Activated T-cell treated with anti-CD3 and anti-CD28 coated beads, Interleukin-2, amount 50 U/mL, for 1 hour (primary cell): Measurements from ENCODE around the gene ATP13A1.

Source experiments
- DNase-seq: peaks from one replicate; pipeline ENCODE4 v3.0.0-alpha.2; 2020

Gene ATP13A1

GRCh38 chr19:19642506-19643157 lies 20.8 kb downstream of the ATP13A1 start:
- peak; percentile 50 for DNase-seq

DNA sequence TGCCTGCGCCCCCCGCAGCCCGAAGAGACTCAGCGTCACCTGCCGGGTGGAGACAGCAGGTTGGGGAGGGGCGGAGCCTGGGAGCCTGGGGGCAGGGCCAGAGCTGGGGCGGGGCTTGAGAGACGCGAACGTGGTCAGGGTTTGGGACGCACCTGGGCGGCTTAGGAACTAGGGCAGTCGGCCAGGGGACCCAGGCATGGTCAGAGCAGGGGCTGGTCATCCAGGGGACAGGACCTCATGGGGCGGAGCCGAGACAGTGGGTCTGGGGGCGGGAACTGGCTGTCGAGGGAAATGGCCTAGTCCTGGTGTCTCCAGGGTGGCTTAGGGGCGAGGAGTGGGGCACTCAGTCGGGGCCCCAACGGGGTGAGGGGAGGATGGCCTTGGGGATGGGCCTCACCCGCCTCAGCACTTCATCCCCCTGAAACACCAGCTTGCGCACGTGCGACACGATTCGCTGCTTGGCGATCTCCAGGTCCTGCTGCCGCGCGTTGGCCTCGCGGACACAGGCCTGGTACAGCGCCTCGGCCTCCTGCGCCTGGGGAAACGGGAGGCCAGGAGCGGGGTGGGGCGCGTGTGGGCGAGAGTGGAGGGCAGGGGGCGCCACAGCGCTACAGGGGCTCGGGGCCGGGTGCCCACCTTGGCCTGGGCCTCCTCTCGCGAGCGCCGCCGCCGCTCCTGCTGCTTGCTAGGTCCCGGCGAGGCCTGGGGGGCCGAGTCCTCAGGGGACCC lies 25.8 kb downstream of the ATP13A1 start:
- no peak for DNase-seq

GRCh38 chr19:19637186-19637522 lies 26.3 kb downstream of the ATP13A1 start:
- DNase-seq = no peak

GRCh38 chr19:19636573-19637185 lies 26.8 kb downstream of the ATP13A1 start:
- no peak for DNase-seq

DNA sequence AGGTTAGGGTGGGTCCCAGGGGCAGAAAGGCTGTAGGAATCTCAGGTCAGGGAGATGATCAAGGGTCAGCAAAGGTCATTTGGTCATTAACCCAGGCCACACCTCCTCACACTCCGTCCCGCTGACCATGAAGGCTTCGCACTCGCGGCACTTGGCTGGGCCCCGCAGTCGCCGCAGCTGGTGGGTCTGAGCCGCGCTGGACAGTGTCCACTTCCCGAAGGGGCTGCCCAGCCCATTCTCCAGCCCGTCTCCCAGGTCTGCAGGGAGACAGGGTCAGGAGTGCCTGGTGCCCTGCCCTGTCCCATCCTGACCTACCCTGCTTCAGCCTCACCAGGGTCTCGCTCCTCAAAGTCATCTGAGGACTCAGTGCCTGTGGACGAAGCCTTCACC lies 28.2 kb downstream of the ATP13A1 start:
- DNase-seq = no peak

- no peak for DNase-seq
Measured at GRCh38 chr19:19634516-19635312, 28.8 kb downstream of the ATP13A1 start.

GRCh38 chr19:19633711-19634515 lies 29.6 kb downstream of the ATP13A1 start:
- no peak for DNase-seq

- DNase-seq = no peak
Measured at GRCh38 chr19:19632661-19633060, 30.8 kb downstream of the ATP13A1 start.

DNA sequence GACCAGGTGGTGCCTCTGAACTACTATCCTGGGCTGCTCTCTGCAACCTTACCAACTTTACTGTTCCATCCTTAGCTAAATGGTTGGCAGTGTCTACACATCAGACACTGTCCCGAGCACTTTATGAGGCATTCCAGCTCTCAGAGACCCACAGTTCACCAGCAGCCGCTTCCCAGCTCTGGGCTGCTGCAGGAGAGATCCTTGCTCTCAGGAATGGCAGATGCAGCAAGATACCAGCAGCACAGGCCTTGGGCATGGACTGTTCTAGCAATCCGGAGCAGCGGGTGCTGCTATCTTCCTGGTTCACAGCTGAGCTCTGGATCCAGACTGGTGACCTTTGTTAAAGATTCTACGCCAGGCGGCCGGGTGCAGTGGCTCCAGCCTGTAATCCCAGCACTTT lies 32.1 kb downstream of the ATP13A1 start:
- no peak for DNase-seq

- no peak for DNase-seq
Measured at GRCh38 chr19:19630426-19630825, 33.0 kb downstream of the ATP13A1 start.

GRCh38 chr19:19630062-19630414 lies 33.4 kb downstream of the ATP13A1 start:
- no peak for DNase-seq

GRCh38 chr19:19628501-19629134 lies 34.9 kb downstream of the ATP13A1 start:
- DNase-seq = peak; percentile 69

GRCh38 chr19:19627621-19628500 lies 35.6 kb downstream of the ATP13A1 start, which contains the start of gene LPAR2:
TSS of gene LPAR2 (minus strand) at chr19:19628220. CDS start at chr19:19627275, 945 bp downstream.
- DNase-seq = peak; percentile 86

DNA sequence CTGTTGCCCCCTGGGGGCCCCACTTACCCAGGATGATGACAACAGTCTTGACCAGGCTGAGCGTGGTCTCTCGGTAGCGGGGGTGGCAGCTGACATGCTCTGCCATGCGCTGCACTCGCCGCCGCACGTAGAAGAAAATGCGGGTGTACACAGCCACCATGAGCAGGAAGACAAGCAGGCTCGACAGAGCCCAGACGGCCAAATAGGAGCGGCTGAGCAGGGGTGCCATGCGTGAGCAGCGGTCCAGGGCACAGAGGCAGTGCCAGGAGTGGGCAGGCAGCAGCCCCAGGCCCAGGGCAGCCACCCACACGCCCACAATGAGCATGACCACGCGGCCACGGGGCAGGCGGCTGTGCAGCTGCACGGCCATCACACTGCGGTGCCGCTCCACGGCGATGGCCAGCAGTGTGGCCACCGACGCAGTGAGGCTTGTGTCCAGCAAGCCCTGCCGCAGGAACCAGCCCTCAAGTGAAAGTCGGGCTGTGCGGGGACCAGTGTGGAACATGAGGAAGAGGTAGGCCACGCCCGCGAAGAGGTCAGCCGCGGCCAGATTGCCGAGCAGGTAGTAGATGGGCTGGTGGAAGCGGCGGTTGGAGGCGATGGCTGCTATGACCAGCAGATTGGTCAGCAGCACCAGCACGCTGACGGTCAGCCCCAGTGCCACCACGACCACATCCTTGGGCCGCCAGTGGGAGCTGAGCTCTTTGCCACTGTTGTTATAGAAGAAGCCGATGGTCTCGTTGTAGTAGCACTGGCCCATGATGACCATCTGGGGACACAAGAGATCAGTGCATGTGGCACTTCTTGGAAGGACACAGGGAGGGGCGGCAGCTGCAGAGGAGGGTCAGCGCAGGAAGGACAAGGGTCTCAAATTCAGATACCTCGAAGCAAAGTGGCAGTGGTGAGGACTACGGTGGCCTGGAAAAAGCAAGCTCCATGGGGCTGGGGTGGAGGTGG lies 36.7 kb downstream of the ATP13A1 start:
- DNase-seq = no peak

GRCh38 chr19:19624032-19624570 lies 39.4 kb downstream of the ATP13A1 start:
- no peak for DNase-seq

GRCh38 chr19:19623383-19623782 lies 40.1 kb downstream of the ATP13A1 start:
- DNase-seq = no peak

DNA sequence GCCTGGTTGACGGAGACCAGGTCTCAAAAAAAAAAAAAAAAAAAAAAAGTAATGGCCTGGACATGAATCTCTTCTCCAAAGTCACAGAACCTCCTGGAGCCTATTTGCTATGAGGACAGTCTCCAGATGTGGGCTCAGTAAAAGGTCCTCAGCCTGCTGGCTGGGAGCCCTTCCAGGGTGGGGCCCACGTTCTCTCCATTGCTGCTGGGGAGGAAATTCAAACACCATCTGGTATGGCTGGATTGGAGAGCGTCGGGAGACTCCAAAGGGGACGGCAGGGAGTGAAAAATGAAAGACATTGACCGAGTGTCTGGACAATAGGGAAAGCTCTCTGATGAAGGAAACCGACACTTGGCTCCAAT lies 43.6 kb downstream of the ATP13A1 start:
- no peak for DNase-seq

DNA sequence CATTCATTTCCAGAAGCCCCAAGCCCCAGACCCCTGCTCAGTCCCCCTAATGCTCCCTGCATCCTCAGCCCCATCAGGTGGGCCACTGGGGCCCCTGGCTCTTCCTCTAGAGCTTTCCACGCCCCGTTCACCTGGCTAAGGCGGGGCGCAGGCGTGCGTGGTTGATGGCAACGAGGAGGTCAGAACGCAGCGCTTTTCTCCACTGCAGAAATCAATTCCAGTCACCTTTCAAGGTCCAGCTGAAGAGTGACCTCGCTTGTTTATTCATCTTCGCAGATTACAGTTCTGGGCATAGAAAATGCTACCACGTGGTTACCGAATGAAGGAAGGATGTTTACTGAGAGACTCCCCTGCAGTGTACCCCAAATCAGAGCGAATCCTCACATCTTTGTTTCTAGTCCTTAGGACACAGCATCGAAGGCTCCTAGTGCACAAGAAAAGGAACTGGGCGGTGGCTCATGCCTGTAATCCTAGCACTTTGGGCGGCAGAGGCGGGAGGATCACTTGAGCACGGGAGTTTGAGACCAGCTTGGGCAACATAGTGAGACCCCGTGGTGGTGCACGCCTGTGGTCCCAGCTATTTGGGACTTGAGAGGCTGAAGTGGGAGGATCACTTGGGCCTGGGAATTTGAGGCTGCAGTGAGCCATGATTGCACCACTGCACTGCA lies 44.2 kb downstream of the ATP13A1 start:
- no peak for DNase-seq
